Endothelial cell of umbilical vein (primary cell): ENCODE measurements around the gene ANKS1A. TPM values are rescaled to one million over a fixed set of nuclear protein-coding genes. Genes with fewer than 3 reads are reported as not detected.

Experiments used
- BruUV-seq: library from RNA; stranded (reverse); fragments of 400-500 nt; replicated peaks from 2 replicates; lab custom pipeline; 2021; lab: Mats Ljungman, UMichigan
- CTCF ChIA-PET: fragments of 300-600, 350-600 bp; sonication (Branson Sonifier 250); formaldehyde crosslinking; loops from one replicate; lab custom pipeline; 2021; ENCODE audit warnings: antibody characterized with exemption, inconsistent platforms; lab: Charles Lee
- POLR2A ChIA-PET: fragments of 300-600, 350-600 bp; sonication (Branson Sonifier 250); formaldehyde crosslinking; loops from one replicate; lab custom pipeline; 2021; ENCODE audit warnings: antibody characterized with exemption, inconsistent platforms; lab: Charles Lee
- DNase-seq: peaks from one replicate; pipeline ENCODE4 v3.0.0-alpha.2; 2011; ENCODE audit warnings: low read depth, low spot score
- FAIRE-seq: peaks from 2 replicates; lab custom pipeline; 2011; peaks lifted over from hg19 to GRCh38; lab: Jason Lieb, UNC
- H2AFZ ChIP-seq: 2 replicates; pipeline ENCODE4 v1.6.0; 2012; ENCODE audit warnings: low read depth, low read length, control low read depth, inconsistent platforms
- H3K27ac ChIP-seq: 2 replicates; pipeline ENCODE4 v1.5.1; 2011; ENCODE audit warnings: low read depth, mild to moderate bottlenecking, control low read depth, low read length, moderate library complexity; ENCODE audit not compliant: insufficient read depth
- H3K27me3 ChIP-seq, 2 experiments: 2 replicates each; pipeline versions ENCODE4 v1.6.0 to v1.6.1; 2011; ENCODE audit warnings: low read length in 2 of 2, mixed read lengths in 1 of 2; ENCODE audit not compliant: control insufficient read depth in 2 of 2, insufficient read depth in 2 of 2
- H3K36me3 ChIP-seq, 2 experiments: 2 replicates in 1 of 2; 3 replicates in 1 of 2; pipeline ENCODE4 v1.5.1; 2011; ENCODE audit warnings: low read length in 2 of 2, mild to moderate bottlenecking in 1 of 2, moderate library complexity in 1 of 2; ENCODE audit not compliant: control insufficient read depth in 2 of 2, insufficient read depth in 2 of 2; ENCODE audit errors: extremely low read depth in 1 of 2
- H3K4me1 ChIP-seq: 3 replicates; pipeline ENCODE4 v1.5.1; 2011; ENCODE audit warnings: mild to moderate bottlenecking, low read length; ENCODE audit not compliant: control insufficient read depth, insufficient read depth; ENCODE audit errors: extremely low read depth
- H3K4me2 ChIP-seq: 2 replicates; pipeline ENCODE4 v1.6.1; 2011; ENCODE audit warnings: low read length, control low read depth, mixed read lengths; ENCODE audit not compliant: insufficient read depth
- H3K4me3 ChIP-seq, 3 experiments: fragments of 200-600 bp in 1 of 3; sonication (generic), shearing (Covaris generic) in 1 of 3; replicated peaks in 1 of 3; 2 replicates each; pipeline ENCODE4 v1.5.1; 2011 to 2016; ENCODE audit warnings: control low read depth in 3 of 3, low read length in 3 of 3, mild to moderate bottlenecking in 2 of 3, inconsistent platforms in 1 of 3, low read depth in 1 of 3, moderate library complexity in 1 of 3; ENCODE audit not compliant: insufficient read depth in 1 of 3
- H3K79me2 ChIP-seq: 2 replicates; pipeline ENCODE4 v1.6.0; 2012; ENCODE audit warnings: low read length, inconsistent platforms; ENCODE audit not compliant: control insufficient read depth, insufficient read depth
- H3K9ac ChIP-seq: replicated peaks from 2 replicates; pipeline ENCODE3; 2011; ENCODE audit warnings: low read length, control low read depth; ENCODE audit not compliant: insufficient read depth; ENCODE audit errors: extremely low read depth
- H3K9me1 ChIP-seq: replicated peaks from 3 replicates; pipeline ENCODE4 v1.6.0; 2011; ENCODE audit warnings: mild to moderate bottlenecking, low read length; ENCODE audit not compliant: control insufficient read depth, insufficient read depth; ENCODE audit errors: extremely low read depth
- H3K9me3 ChIP-seq: replicated peaks from 2 replicates; pipeline ENCODE4 v1.5.1; 2012; ENCODE audit warnings: low read length, inconsistent platforms; ENCODE audit not compliant: control insufficient read depth, insufficient read depth
- H4K20me1 ChIP-seq: replicated peaks from 2 replicates; pipeline ENCODE3; 2011; ENCODE audit warnings: mild to moderate bottlenecking, low read length; ENCODE audit not compliant: control insufficient read depth, insufficient read depth; ENCODE audit errors: extremely low read depth
- EZH2 ChIP-seq: IDR thresholded peaks from 2 replicates; pipeline ENCODE4 v1.6.1; 2012; ENCODE audit warnings: borderline replicate concordance, low read depth, mild to moderate bottlenecking, moderate library complexity, low read length, inconsistent platforms; ENCODE audit not compliant: severe bottlenecking
- FOS ChIP-seq: IDR thresholded peaks from 2 replicates; pipeline ENCODE4 v1.6.1; 2011; ENCODE audit warnings: mild to moderate bottlenecking, low read length, moderate library complexity, borderline replicate concordance; ENCODE audit not compliant: insufficient read depth
- GATA2 ChIP-seq: IDR thresholded peaks from 2 replicates; pipeline ENCODE4 v1.7.0; 2011; ENCODE audit warnings: low read depth, mild to moderate bottlenecking, moderate library complexity, mixed read lengths, low read length; ENCODE audit not compliant: insufficient read length, insufficient read depth
- JUN ChIP-seq: IDR thresholded peaks from 2 replicates; pipeline ENCODE4 v1.6.1; 2011; ENCODE audit warnings: borderline replicate concordance, low read depth; ENCODE audit not compliant: insufficient read length, insufficient read depth
- MYC ChIP-seq: IDR thresholded peaks from one replicate; pipeline ENCODE4 v1.6.1; 2011; ENCODE audit warnings: mild to moderate bottlenecking, low read depth, low read length
- POLR2A ChIP-seq: IDR thresholded peaks from 2 replicates; pipeline ENCODE4 v1.6.1; 2012; ENCODE audit warnings: low read depth, mild to moderate bottlenecking, control low read depth, low read length
- POLR2AphosphoS5 ChIP-seq: IDR thresholded peaks from 2 replicates; pipeline ENCODE4 v1.6.1; 2012; ENCODE audit warnings: low read depth, mild to moderate bottlenecking, control low read depth, low read length, moderate library complexity; ENCODE audit not compliant: insufficient read depth
- dilution Hi-C: fragments of 300-500 bp; cut with MboI; formaldehyde crosslinking; loops from one replicate; pipeline ENCODE4 v1.15.0; 2019; ENCODE audit warnings: low sequenced_read_pairs; ENCODE audit not compliant: extremely low pct_ligation_motif_present
- intact Hi-C: fragments of 100-400 bp; cut with micrococcal nuclease; formaldehyde crosslinking; loops from one replicate; pipeline ENCODE4 v1.10.0; 2022
- polyA plus RNA-seq, 4 experiments: library from polyadenylated mRNA; depleted of rRNA in 3 of 4; stranded (reverse) in 3 of 4; unstranded in 1 of 4; fragments of >200 nt; gene quantifications; 2 replicates each; pipeline versions ENCODE4 v1.2.1 to v1.2.3, GENCODE V29; 2011 to 2012; ENCODE audit warnings: missing spikeins in 1 of 4
- total RNA-seq: library from RNA; stranded (reverse); gene quantifications from 2 replicates; pipeline ENCODE4 v1.2.3, GENCODE V29; 2021
- TF ChIP-seq, protein P1 (sequence below), 2 donors: IDR thresholded peaks; 1 replicate in 1 of 2; 2 replicates in 1 of 2; pipeline ENCODE4 v1.5.1; 2011; ENCODE audit warnings: low read length in 2 of 2, mild to moderate bottlenecking in 2 of 2, moderate library complexity in 2 of 2, control low read depth in 1 of 2, inconsistent platforms in 1 of 2, low read depth in 1 of 2; ENCODE audit not compliant: insufficient read depth in 1 of 2; ENCODE audit errors: extremely low read depth in 1 of 2
- TF ChIP-seq, protein P2 (sequence below): IDR thresholded peaks from 2 replicates; pipeline ENCODE4 v1.6.1; 2011; ENCODE audit not compliant: insufficient read depth, insufficient read length

The ANKS1A gene
- total and polyA plus RNA-seq, 2 donors (not counting 3 experiments of a cell fraction or from before 2014, with no cell fraction given) = 8.9 to 26.1 TPM

DNA sequence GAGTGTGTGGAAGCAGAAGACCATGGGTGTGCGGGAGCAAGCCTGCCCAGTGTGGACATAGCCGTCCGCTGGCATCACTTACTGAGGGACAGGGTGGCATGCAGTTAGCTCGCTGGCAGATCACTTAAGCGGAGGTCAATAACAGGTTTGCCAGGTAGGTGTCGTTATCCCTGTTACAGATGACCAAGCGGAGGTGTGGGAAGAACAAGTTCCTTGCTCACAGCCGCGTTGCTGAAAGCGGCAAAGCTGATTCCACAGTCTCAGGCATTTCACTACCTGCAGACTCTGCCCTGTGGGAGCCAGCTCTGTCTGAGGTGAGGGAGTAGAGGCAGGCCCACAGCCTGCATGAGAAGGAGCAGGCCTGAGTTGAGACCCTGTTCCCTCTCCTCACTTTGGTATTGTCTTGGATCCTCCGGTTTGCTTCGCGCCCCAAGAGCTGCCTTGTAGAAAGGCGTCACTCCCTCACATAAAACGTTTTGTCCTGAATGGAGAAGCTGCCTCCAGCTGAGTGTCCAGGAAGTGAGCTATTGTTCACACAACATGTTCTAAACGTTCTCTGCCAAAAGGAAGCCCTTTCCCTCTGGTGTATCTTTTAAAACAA, 155.2 kb downstream of the ANKS1A start:
- H2AFZ ChIP-seq = peak overlapping the region; percentile 58

More for the DNA sequence above, 155.2 kb downstream of the ANKS1A start:
- Histone ChIP-seq H3K9me1 (no peaks in the 10 kb centered on the region), H3K27me3 (no peaks in the 10 kb centered on the region), H3K9me3 (no peaks in the 10 kb centered on the region), H3K79me2 (no peaks in the 10 kb centered on the region), H3K36me3 (no peaks in the 10 kb centered on the region), H3K27ac (peak overlapping the region; percentile 90), H3K4me2 (peak overlapping the region; percentile 1), H4K20me1 (no peaks in the 10 kb centered on the region), H3K9ac (peak overlapping the region; percentile 58), H3K4me1 (peaks cover 67% of the 10 kb centered on the region), H3K4me3 (no peak overlapping the region)
- dilution Hi-C loops (no loop called here), intact Hi-C loops (loop anchor here (1.0 to 2.0 kb wide), 4 partner anchors 9 to 57 kb away; no protein-coding TSS in a partner anchor)
- BruUV-seq = TSS peak; percentile 56
- TF ChIP-seq FOS (peak; percentile 35), EZH2 (no peak), POLR2AphosphoS5 (peak; percentile 55), GATA2 (no peak), MYC (no peak), POLR2A (no peak), JUN (peak; percentile 48)
- TF ChIP-seq, protein P1, sequence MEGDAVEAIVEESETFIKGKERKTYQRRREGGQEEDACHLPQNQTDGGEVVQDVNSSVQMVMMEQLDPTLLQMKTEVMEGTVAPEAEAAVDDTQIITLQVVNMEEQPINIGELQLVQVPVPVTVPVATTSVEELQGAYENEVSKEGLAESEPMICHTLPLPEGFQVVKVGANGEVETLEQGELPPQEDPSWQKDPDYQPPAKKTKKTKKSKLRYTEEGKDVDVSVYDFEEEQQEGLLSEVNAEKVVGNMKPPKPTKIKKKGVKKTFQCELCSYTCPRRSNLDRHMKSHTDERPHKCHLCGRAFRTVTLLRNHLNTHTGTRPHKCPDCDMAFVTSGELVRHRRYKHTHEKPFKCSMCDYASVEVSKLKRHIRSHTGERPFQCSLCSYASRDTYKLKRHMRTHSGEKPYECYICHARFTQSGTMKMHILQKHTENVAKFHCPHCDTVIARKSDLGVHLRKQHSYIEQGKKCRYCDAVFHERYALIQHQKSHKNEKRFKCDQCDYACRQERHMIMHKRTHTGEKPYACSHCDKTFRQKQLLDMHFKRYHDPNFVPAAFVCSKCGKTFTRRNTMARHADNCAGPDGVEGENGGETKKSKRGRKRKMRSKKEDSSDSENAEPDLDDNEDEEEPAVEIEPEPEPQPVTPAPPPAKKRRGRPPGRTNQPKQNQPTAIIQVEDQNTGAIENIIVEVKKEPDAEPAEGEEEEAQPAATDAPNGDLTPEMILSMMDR (IDR thresholded peaks at IDR 0.05; ENCODE audit: extremely low read depth in 1 of 2, insufficient read depth in 1 of 2, low read depth in 1 of 2, low read length in 2 of 2) = no peak
- TF ChIP-seq, protein P2, sequence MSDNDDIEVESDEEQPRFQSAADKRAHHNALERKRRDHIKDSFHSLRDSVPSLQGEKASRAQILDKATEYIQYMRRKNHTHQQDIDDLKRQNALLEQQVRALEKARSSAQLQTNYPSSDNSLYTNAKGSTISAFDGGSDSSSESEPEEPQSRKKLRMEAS = peak; percentile 23
- DNase-seq (no peak), FAIRE-seq (peak; percentile 95)
- ChIA-PET CTCF (interaction anchor here (0.6 to 2.3 kb wide), 12 partner anchors 8 to 197 kb away, joined by 3 to 13 read pairs (median 4); no protein-coding TSS in a partner anchor), POLR2A (interaction anchor here (0.8 to 1.0 kb wide), 2 partner anchors 18 to 28 kb away, joined by 3 to 4 read pairs; no protein-coding TSS in a partner anchor)
